ENCODE data around the gene KDM7A. TPM values are rescaled to one million over a fixed set of nuclear protein-coding genes. Genes with fewer than 3 reads are reported as not detected.

The KDM7A gene
- total RNA-seq, 1 donor from 2014 or later = 5.3 TPM

GRCh38 chr7:140056431-140057142 lies 120.2 kb downstream of the KDM7A start:
- no peak for DNase-seq (ENCODE audit: low read depth, low spot score)

- no peak for DNase-seq (ENCODE audit: low read depth, low spot score)
These were observed 121.0 kb downstream of the KDM7A start for GRCh38 chr7:140055833-140056232.

GRCh38 chr7:140054751-140055150 lies 122.0 kb downstream of the KDM7A start:
- no peak for DNase-seq (ENCODE audit: low read depth, low spot score)

- DNase-seq (ENCODE audit: low read depth, low spot score) = no peak
These were observed 122.8 kb downstream of the KDM7A start for GRCh38 chr7:140053812-140054539.

- DNase-seq (ENCODE audit: low read depth, low spot score) = no peak
These were observed 125.0 kb downstream of the KDM7A start for GRCh38 chr7:140051820-140052219.

GRCh38 chr7:140050100-140050499 lies 126.7 kb downstream of the KDM7A start:
- no peak for DNase-seq (ENCODE audit: low read depth, low spot score)

- no peak for DNase-seq (ENCODE audit: low read depth, low spot score)
These were observed 127.3 kb downstream of the KDM7A start for GRCh38 chr7:140049339-140050024.

- DNase-seq (ENCODE audit: low read depth, low spot score) = no peak
These were observed 127.8 kb downstream of the KDM7A start for GRCh38 chr7:140048989-140049338.

GRCh38 chr7:140048138-140048537 lies 128.6 kb downstream of the KDM7A start:
- no peak for DNase-seq (ENCODE audit: low read depth, low spot score)

DNA sequence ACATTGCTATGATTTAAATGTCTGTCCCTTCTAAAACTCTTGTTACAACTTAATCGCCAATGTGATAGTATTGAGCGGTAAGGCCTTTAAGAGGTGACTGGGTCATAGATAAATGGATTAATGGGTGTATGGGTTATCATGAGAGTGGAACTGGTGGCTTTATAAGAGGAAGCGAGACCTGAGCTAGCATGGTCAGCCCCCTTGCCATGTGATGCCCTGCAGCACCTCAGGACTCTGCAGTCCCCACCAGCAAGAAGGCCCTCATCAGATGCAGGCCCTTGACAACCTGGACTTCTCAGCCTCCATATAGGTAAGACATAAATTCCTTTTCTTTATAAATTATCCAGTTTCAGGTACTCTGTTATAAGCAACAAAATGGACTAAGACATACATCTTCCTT lies 129.6 kb downstream of the KDM7A start:
- no peak for DNase-seq (ENCODE audit: low read depth, low spot score)

GRCh38 chr7:140045697-140046096 lies 131.1 kb downstream of the KDM7A start:
- no peak for DNase-seq (ENCODE audit: low read depth, low spot score)

DNA sequence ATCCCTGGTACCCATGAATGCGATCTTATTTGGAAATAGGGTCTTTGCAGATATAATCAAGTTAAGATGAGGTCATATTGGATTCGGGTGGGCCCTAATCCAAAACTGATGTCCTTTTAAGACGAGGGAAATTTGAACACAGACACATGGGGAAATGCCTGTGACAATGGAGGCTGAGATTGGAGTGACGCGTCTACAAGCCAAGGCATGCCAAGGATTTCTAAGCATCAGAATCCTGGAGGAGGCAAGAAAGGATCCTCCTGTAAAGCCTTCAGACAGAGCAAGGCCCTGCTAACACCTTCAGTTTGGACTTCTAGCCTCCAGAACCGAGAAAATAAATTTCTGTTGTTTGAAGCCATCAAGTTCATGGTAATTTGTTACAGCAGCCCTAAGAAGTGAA lies 132.5 kb downstream of the KDM7A start:
- DNase-seq (ENCODE audit: low read depth, low spot score) = no peak

DNA sequence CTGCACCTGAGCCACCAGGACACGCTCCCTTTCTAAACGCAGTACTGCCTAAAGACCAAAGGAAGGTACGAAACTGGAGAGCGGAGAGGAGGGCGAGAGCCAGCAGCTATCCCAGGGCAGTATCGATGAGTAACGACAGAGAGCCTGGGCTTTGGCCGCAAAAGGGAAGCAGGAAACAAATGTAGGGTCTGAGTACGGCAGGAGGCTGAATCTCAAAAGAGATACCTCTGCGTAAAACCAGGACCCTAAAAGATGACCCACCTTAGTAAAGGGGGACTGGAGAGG lies 134.5 kb downstream of the KDM7A start:
- no peak for DNase-seq (ENCODE audit: low read depth, low spot score)

DNA sequence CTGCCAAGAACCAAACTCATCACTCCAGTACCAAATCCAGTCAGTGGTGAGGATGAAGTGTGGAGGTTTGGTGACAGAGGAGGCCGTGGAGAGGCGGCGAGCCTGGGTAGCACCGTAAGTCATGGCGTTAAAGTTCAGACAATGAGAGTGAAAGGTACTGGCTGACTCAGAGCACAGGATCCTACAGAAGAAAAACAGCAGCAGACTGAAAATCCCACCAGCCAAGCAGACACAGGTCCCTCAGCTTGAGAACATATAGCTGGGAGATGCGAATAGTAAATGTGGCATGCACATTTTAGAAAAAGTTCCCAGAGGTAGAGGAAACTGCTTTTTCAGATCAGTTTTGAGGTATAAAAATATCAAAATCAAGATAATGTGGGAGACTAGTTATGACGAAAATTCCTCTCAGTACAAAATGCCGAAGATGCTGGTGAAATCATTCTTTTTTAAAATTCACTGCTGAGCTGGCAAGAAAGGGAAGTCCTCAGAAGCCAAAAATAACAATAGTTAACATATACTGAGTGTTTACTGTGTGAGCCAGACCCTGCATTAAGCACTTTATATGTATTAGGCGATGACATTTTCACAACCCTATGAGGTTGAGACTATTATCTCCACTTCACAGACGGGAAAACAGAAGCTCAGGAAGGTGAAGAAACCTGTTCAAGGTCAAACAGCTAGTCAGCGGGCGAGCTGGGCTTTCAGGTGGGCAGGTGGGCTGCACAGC lies 135.0 kb downstream of the KDM7A start:
- DNase-seq (ENCODE audit: low read depth, low spot score) = no peak

DNA sequence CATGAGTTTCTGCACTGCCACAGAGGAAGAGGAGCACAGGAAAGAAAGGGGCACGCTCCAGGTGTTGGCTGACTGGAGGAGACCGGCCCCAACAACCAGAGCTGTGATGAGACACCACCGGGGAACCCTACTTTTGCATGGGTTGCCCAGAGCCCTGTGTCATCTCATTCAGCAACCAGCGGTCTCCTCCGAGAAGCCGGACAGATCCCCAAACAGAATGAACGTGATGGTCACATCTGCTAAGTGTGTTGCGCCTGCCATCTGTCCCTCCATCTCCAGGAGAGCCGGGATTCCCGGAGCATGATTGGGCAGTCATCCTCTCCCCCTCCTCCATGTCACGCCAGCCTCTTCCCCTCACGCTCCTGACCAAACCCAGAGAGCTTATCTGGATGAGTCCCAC lies 136.9 kb downstream of the KDM7A start:
- no peak for DNase-seq (ENCODE audit: low read depth, low spot score)

- no peak for DNase-seq (ENCODE audit: low read depth, low spot score)
These were observed 137.7 kb downstream of the KDM7A start for GRCh38 chr7:140039066-140039465.

GRCh38 chr7:140036224-140036962 lies 140.4 kb downstream of the KDM7A start:
- no peak for DNase-seq (ENCODE audit: low read depth, low spot score)

GRCh38 chr7:140035400-140036223 lies 141.2 kb downstream of the KDM7A start:
- no peak for DNase-seq (ENCODE audit: low read depth, low spot score)

Data from pulmonary artery endothelial cell (primary cell).